HG03103 (cell line): ENCODE measurements around the gene DOCK2.
"Not testable (repeated sequence)": the region's sequence is repeated elsewhere in the genome, so short reads cannot be mapped to it uniquely, and the experiment has no call there.

Experiments used
- ATAC-seq: cut with Tn5 transposase; IDR thresholded peaks from one replicate; pipeline ENCODE4 v1.9.1; 2021; ENCODE audit warnings: low read depth; ENCODE audit not compliant: unreplicated experiment

DOCK2 gene

GRCh38 chr5:169810524-169810923 is 173.4 kb downstream of the DOCK2 start:
- no peak for ATAC-seq

GRCh38 chr5:169811023-169811422 is 173.9 kb downstream of the DOCK2 start:
- ATAC-seq = no peak

GRCh38 chr5:169811680-169812079 is 174.6 kb downstream of the DOCK2 start:
- ATAC-seq = no peak

GRCh38 chr5:169812786-169813185 is 175.7 kb downstream of the DOCK2 start:
- no peak for ATAC-seq

GRCh38 chr5:169814045-169814444 is 177.0 kb downstream of the DOCK2 start:
- ATAC-seq = no peak

- no peak for ATAC-seq
Observed at GRCh38 chr5:169814522-169814921, 177.4 kb downstream of the DOCK2 start.

- ATAC-seq = no peak
Observed at GRCh38 chr5:169817031-169817430, 180.0 kb downstream of the DOCK2 start.

GRCh38 chr5:169826618-169827017 is 189.5 kb downstream of the DOCK2 start:
- no peak for ATAC-seq

- ATAC-seq = no peak
Observed at GRCh38 chr5:169827769-169828168, 190.7 kb downstream of the DOCK2 start.

GRCh38 chr5:169828385-169828784 is 191.3 kb downstream of the DOCK2 start:
- no peak for ATAC-seq

GRCh38 chr5:169831331-169831730 is 194.3 kb downstream of the DOCK2 start:
- no peak for ATAC-seq

GRCh38 chr5:169832304-169832703 is 195.2 kb downstream of the DOCK2 start:
- no peak for ATAC-seq

- ATAC-seq = no peak
Observed at GRCh38 chr5:169832845-169833244, 195.8 kb downstream of the DOCK2 start.

GRCh38 chr5:169833681-169834292 is 196.7 kb downstream of the DOCK2 start:
- ATAC-seq = not testable (repeated sequence)

GRCh38 chr5:169834540-169834939 is 197.5 kb downstream of the DOCK2 start:
- not testable (repeated sequence) for ATAC-seq

- ATAC-seq = no peak
Observed at GRCh38 chr5:169836835-169837536, 199.9 kb downstream of the DOCK2 start.

GRCh38 chr5:169837686-169838085 is 200.6 kb downstream of the DOCK2 start:
- ATAC-seq = no peak

- peak; percentile 94 for ATAC-seq
Observed at GRCh38 chr5:169838688-169839087, 201.6 kb downstream of the DOCK2 start.

GRCh38 chr5:169840405-169840804 is 203.3 kb downstream of the DOCK2 start:
- ATAC-seq = no peak

- no peak for ATAC-seq
Observed at GRCh38 chr5:169842699-169843098, 205.6 kb downstream of the DOCK2 start.

GRCh38 chr5:169847519-169847918 is 210.4 kb downstream of the DOCK2 start:
- ATAC-seq = no peak

- no peak for ATAC-seq
Observed at GRCh38 chr5:169848271-169848670, 211.2 kb downstream of the DOCK2 start.
